Sigmoid colon (tissue), 7 donors: ENCODE measurements around the gene ACY1. TPM values are rescaled to one million over a fixed set of nuclear protein-coding genes. Genes with fewer than 3 reads are reported as not detected.

Source experiments
- DNase-seq: peaks from one replicate; pipeline ENCODE4 v3.0.0-alpha.2; 2019
- H3K27ac ChIP-seq, 4 donors: fragments of 200-600 bp; sonication (generic); one replicate each; pipeline ENCODE4 v1.5.1; 2016 to 2019; ENCODE audit warnings: mild to moderate bottlenecking in 1 of 4
- H3K27me3 ChIP-seq, 3 donors: fragments of 200-600 bp; sonication (generic); one replicate each; pipeline ENCODE4 v1.5.1; 2019; ENCODE audit warnings: mild to moderate bottlenecking in 1 of 3
- H3K36me3 ChIP-seq, 4 donors: fragments of 200-600 bp; sonication (generic); one replicate each; pipeline ENCODE4 v1.5.1; 2016 to 2019
- H3K4me1 ChIP-seq, 4 donors: fragments of 200-600 bp; sonication (generic); one replicate each; pipeline ENCODE4 v1.5.1; 2017 to 2019
- H3K4me3 ChIP-seq, 4 donors: fragments of 200-600 bp; sonication (generic); one replicate each; pipeline ENCODE4 v1.5.1; 2017 to 2019; ENCODE audit warnings: mild to moderate bottlenecking in 2 of 4, moderate library complexity in 1 of 4
- H3K9me3 ChIP-seq, 4 donors: fragments of 200-600 bp in 3 of 4; sonication (generic) in 3 of 4; one replicate each; pipeline versions ENCODE4 v1.5.1 to v1.6.1; 2013 to 2019
- EP300 ChIP-seq, 4 donors: sonication (generic); formaldehyde crosslinking; IDR thresholded peaks; one replicate each; pipeline ENCODE4 v1.6.1; 2017; ENCODE audit warnings: antibody characterized with exemption in 4 of 4
- POLR2A ChIP-seq, 2 donors: fragments of 450-650 bp; IDR thresholded peaks; one replicate each; pipeline ENCODE4 v1.6.1; 2016; ENCODE audit warnings: antibody characterized with exemption in 2 of 2, mild to moderate bottlenecking in 2 of 2, moderate library complexity in 2 of 2
- POLR2AphosphoS5 ChIP-seq, 4 donors: sonication (generic); formaldehyde crosslinking; IDR thresholded peaks; one replicate each; pipeline ENCODE4 v1.6.1; 2017; ENCODE audit warnings: antibody characterized with exemption in 4 of 4
- WGBS, 2 donors: extraction: QIAGEN DNeasy Blood & Tissue Kit; methylation state at CpG; one replicate each; pipeline ENCODE4 v1.1.7; 2013; 5-methylcytosine and 5-hydroxymethylcytosine counted together
- intact Hi-C: fragments of 100-400 bp; cut with DNase I; formaldehyde crosslinking; loops from one replicate; pipeline ENCODE4 v1.15.1; 2023
- polyA plus RNA-seq, 3 donors: library from polyadenylated mRNA; stranded (reverse); fragments of 200-250 nt; gene quantifications; one replicate each; pipeline ENCODE4 v1.2.3, GENCODE V29; 2013
- total RNA-seq, 4 donors: library from RNA; depleted of rRNA; stranded (reverse); fragments of >200 nt; gene quantifications; one replicate each; pipeline ENCODE4 v1.1.0, GENCODE V29; 2016
- TF ChIP-seq, protein P1 (sequence below), 4 experiments: fragments of 450-650 bp in 3 of 4; fragments of 200-600 bp in 1 of 4; IDR thresholded peaks; one replicate each; pipeline ENCODE4 v1.5.1; 2016 to 2019; ENCODE audit warnings: antibody characterized with exemption in 4 of 4, mild to moderate bottlenecking in 3 of 4, moderate library complexity in 2 of 4
- donor health status: healthy with polysubstance abuse.
- donor health status: Bipolar disorder and iron deficiency.
- donor health status: healthy.

The ACY1 gene
- total and polyA plus RNA-seq, 7 donors, result 1.4 to 279 (median 25.3) TPM

DNA sequence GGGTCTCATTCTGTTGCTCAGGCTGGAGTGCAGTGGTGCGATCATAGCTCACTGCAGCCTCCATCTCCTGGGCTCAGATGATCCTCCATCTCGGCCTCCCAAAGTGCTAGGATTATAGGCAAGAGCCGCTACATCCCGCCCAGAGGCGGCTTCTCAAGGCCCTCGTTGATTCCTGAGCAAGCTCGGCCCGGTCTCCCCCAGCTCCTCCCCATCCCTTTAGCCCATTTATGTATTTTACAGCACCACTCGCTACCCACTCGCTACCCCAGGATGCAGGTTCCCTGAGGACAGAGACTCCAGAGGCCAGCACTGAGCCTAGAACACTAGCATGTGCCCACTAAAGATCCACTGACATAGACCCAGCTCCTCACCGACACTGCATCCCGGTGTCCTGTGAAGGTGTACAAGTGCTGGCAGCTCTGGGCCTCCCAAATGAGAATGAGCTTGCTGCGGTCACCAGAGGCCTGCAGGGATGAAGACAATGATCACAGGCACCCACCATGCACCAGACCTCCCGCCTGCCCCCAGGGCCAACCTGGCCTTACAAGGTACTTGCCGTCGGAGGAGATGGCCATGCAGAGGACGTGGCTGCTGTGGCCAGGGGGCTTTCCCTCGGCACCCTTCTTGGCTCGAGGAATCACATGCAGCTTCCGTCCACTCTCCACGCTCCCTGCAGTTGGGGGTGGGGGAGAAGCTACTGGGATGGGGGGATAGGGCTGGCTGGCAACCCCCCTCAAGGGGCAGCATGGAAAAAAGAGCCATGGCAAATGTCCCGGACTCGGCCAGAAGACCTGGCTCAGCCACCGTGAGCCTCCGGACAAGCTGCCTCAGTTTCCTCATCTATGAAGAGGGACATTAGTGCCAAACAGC is 47.2 kb upstream of the ACY1 start:
- intact Hi-C loops, result no loop called here
- DNase-seq, result peak; percentile 50
- peaks cover 0 to 17% (median 15%) of the 10 kb centered on the region in 4 donors for H3K4me1 ChIP-seq
- H3K27ac ChIP-seq, result no peak overlapping the region
- H3K4me3 ChIP-seq, result no peak overlapping the region
- no peaks in the 10 kb centered on the region for H3K27me3 ChIP-seq
- H3K36me3 ChIP-seq, result peaks cover 29 to 68% (median 47%) of the 10 kb centered on the region in 4 donors
- 96 to 97% methylated on average over 25 of the region's 25 CpGs for WGBS, 2 donors
- no peaks in the 10 kb centered on the region for H3K9me3 ChIP-seq
- TF ChIP-seq, protein P1, sequence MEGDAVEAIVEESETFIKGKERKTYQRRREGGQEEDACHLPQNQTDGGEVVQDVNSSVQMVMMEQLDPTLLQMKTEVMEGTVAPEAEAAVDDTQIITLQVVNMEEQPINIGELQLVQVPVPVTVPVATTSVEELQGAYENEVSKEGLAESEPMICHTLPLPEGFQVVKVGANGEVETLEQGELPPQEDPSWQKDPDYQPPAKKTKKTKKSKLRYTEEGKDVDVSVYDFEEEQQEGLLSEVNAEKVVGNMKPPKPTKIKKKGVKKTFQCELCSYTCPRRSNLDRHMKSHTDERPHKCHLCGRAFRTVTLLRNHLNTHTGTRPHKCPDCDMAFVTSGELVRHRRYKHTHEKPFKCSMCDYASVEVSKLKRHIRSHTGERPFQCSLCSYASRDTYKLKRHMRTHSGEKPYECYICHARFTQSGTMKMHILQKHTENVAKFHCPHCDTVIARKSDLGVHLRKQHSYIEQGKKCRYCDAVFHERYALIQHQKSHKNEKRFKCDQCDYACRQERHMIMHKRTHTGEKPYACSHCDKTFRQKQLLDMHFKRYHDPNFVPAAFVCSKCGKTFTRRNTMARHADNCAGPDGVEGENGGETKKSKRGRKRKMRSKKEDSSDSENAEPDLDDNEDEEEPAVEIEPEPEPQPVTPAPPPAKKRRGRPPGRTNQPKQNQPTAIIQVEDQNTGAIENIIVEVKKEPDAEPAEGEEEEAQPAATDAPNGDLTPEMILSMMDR (IDR thresholded peaks at IDR 0.05), result no peak
- TF ChIP-seq EP300 (IDR thresholded peaks at IDR 0.05) (no peak), POLR2AphosphoS5 (IDR thresholded peaks at IDR 0.05) (no peak), POLR2A (IDR thresholded peaks at IDR 0.05) (no peak)

DNA sequence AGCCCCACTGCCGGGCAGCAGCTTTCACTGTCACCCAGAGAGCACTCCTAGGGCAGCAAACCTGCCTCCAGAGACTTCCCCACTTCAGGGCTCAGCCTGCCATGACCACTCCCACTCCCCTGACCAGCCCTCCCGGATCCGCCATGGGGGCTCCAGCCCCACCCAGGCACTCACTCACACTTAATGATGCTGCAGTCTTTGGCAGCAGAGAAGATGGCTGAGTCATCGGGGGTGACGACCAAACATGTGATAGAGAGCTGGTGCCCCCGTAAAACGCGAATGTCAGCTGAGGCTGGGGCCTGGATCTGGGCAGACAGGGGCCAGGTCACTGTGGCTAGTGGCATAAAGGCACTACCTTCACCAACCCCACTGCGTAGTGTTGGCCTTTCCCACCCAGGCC is 46.3 kb upstream of the ACY1 start:
- Histone ChIP-seq H3K9me3 (no peaks in the 10 kb centered on the region), H3K27me3 (no peaks in the 10 kb centered on the region), H3K36me3 (peaks cover 29 to 68% (median 47%) of the 10 kb centered on the region in 4 donors), H3K4me1 (peaks cover 0 to 22% (median 18%) of the 10 kb centered on the region in 4 donors), H3K4me3 (no peak overlapping the region), H3K27ac (no peak overlapping the region)
- WGBS, 2 donors, result 88% methylated on average over 9 of the region's 9 CpGs
- TF ChIP-seq, protein P1 (IDR thresholded peaks at IDR 0.05), result no peak
- TF ChIP-seq EP300 (IDR thresholded peaks at IDR 0.05) (no peak), POLR2AphosphoS5 (IDR thresholded peaks at IDR 0.05) (no peak), POLR2A (IDR thresholded peaks at IDR 0.05) (no peak)
- peak; percentile 62 for DNase-seq
- intact Hi-C loops, result no loop called here

DNA sequence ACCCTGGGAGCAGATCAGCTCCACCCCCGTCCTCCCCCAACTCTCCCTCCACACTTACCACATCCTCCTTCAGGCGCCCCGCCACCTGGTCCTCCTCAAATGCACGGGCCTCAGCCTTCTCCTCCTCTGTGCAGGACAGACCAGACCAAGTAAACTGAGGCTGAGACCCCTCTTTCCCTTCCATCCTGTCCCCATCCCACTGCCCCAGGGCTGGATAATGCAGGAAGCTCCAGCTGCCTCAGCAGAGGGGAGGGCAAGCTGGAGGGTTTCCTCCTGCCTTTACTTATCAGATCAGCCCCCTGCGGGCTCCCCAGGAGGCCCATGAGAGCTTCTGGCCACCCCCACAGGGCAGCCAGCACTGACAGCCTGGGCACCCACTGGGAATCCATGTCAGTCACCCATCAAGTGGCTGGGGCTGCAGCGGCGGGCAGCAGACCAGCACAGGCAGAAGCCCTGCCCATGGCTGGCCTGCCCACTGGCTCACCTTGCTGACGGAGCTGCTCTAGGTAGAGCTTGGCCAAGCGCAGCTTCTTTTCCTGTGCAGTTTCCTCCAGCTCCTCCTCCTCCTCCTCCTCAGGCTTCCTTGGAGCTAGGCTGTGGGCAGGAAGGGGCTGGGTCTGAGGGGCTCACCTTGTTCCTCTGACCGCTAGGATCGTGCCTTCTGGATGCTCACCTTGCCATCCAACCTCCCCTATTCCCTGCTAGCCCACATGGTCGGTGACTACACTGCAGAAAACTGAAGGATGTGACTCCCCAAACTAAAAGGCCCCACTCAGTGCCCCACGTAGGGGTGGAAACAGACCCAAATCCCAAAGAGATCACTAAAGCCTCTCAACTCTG is 45.5 kb upstream of the ACY1 start:
- Histone ChIP-seq H3K27ac (no peak overlapping the region), H3K27me3 (no peaks in the 10 kb centered on the region), H3K4me3 (no peak overlapping the region), H3K36me3 (peaks cover 29 to 63% (median 45%) of the 10 kb centered on the region in 4 donors), H3K9me3 (no peaks in the 10 kb centered on the region), H3K4me1 (peaks cover 0 to 30% (median 25%) of the 10 kb centered on the region in 4 donors)
- intact Hi-C loops, result no loop called here
- DNase-seq, result peak; percentile 55
- no peak for TF ChIP-seq POLR2A (IDR thresholded peaks at IDR 0.05)
- TF ChIP-seq EP300 (IDR thresholded peaks at IDR 0.05), result no peak
- TF ChIP-seq POLR2AphosphoS5 (IDR thresholded peaks at IDR 0.05), result no peak
- TF ChIP-seq, protein P1 (IDR thresholded peaks at IDR 0.05), result no peak
- WGBS, 2 donors, result 88 to 94% methylated on average over 13 of the region's 13 CpGs

DNA sequence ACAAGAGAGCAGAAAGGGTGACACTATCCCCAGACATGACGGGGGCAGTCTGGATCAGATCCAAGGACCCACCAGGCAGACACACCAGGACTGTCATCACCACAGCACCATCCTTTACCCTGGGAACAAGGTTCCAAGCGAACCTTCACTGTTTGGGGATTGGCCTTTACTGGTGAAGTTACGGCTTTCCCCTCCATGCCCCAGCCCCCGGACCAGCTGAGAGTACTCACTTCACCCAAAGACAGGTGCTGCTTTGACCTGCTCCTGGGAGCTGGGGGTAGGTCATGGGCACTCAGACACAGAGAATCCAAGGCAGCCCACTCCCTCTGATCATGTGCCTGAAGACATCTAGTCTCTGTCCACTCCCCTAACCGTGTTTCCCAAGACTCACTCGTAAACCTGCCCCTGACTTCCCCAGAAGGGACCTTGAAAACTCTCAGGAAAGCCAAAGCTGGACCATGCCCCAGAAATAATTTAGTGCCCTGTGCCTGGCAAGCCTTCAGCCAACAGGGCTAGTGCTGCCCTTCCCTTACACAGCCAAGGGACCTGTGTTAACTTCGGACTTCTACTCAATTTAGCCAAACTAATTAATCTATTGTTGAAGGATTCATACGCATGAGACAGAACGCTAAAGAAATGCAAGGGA is 44.4 kb upstream of the ACY1 start:
- H3K36me3 ChIP-seq, result peaks cover 26 to 52% (median 36%) of the 10 kb centered on the region in 4 donors
- no peaks in the 10 kb centered on the region for H3K27me3 ChIP-seq
- DNase-seq, result peak; percentile 46
- peaks cover 0 to 37% (median 33%) of the 10 kb centered on the region in 4 donors for H3K4me1 ChIP-seq
- 87 to 92% methylated on average over 9 of the region's 9 CpGs for WGBS, 2 donors
- no peaks in the 10 kb centered on the region for H3K9me3 ChIP-seq
- intact Hi-C loops, result no loop called here
- H3K4me3 ChIP-seq, result no peak overlapping the region
- TF ChIP-seq POLR2A (IDR thresholded peaks at IDR 0.05) (no peak), EP300 (IDR thresholded peaks at IDR 0.05) (no peak), POLR2AphosphoS5 (IDR thresholded peaks at IDR 0.05) (no peak)
- TF ChIP-seq, protein P1 (IDR thresholded peaks at IDR 0.05), result no peak
- H3K27ac ChIP-seq, result no peak overlapping the region
